MCF 10A (cell line): ENCODE results near the gene ARHGEF12. TPM values are rescaled to one million over a fixed set of nuclear protein-coding genes. Genes with fewer than 3 reads are reported as not detected.
A peak's percentile ranks its signal among the peaks of the same experiment; 100 is the strongest.

Experiments used
- BruUV-seq: library from RNA; stranded (reverse); fragments of 400-500 nt; replicated peaks from 2 replicates; lab custom pipeline; 2021; lab: Mats Ljungman, UMichigan
- CTCF ChIA-PET: fragments of 300-600 bp; sonication (Branson Sonifier 250); formaldehyde crosslinking; extraction: SDS; loops from one replicate; lab custom pipeline; 2021; ENCODE audit warnings: antibody characterized with exemption, inconsistent platforms; lab: Yijun Ruan, JAX
- POLR2A ChIA-PET: fragments of 300-600, 350-650 bp; sonication (Branson Sonifier 250); formaldehyde crosslinking; extraction: SDS; loops from one replicate; lab custom pipeline; 2020; ENCODE audit warnings: antibody characterized with exemption, inconsistent platforms; lab: Yijun Ruan, JAX
- DNase-seq: peaks from one replicate; pipeline ENCODE4 v3.0.0-alpha.2; 2018; ENCODE audit not compliant: unreplicated experiment
- H3K27ac Mint-ChIP-seq: one replicate; pipeline ENCODE4 v1.8.0; 2022; ENCODE audit warnings: mild to moderate bottlenecking, low read depth, mixed read lengths; ENCODE audit not compliant: unreplicated experiment
- H3K27me3 Mint-ChIP-seq: one replicate; pipeline ENCODE4 v1.8.0; 2022; ENCODE audit warnings: mixed read lengths; ENCODE audit not compliant: insufficient read depth, unreplicated experiment
- H3K36me3 Mint-ChIP-seq: one replicate; pipeline ENCODE4 v1.8.0; 2022; ENCODE audit warnings: mild to moderate bottlenecking, moderate library complexity, mixed read lengths; ENCODE audit not compliant: insufficient read depth, unreplicated experiment
- H3K4me1 Mint-ChIP-seq: one replicate; pipeline ENCODE4 v1.8.0; 2022; ENCODE audit warnings: mixed read lengths; ENCODE audit not compliant: insufficient read depth, unreplicated experiment
- H3K4me3 Mint-ChIP-seq: one replicate; pipeline ENCODE4 v1.8.0; 2022; ENCODE audit warnings: mild to moderate bottlenecking, moderate library complexity, mixed read lengths; ENCODE audit not compliant: unreplicated experiment
- H3K9me3 Mint-ChIP-seq: one replicate; pipeline ENCODE4 v1.8.0; 2022; ENCODE audit warnings: mixed read lengths; ENCODE audit not compliant: unreplicated experiment
- CTCF ChIP-seq: fragments of 200-600 bp; IDR thresholded peaks from one replicate; pipeline ENCODE4 v1.8.0; 2022; ENCODE audit warnings: antibody characterized with exemption, mild to moderate bottlenecking; ENCODE audit not compliant: unreplicated experiment
- intact Hi-C: fragments of 100-400 bp; cut with micrococcal nuclease; formaldehyde crosslinking; loops from 2 replicates; pipeline ENCODE4 v1.14.1; 2022
- total RNA-seq: library from RNA; stranded (reverse); gene quantifications from 2 replicates; pipeline ENCODE4 v1.2.3, GENCODE V29; 2022

The ARHGEF12 gene
- total RNA-seq, 1 experiment from 2014 or later, result 61.2 TPM

GRCh38 chr11:120400564-120401364, 64.6 kb downstream of the ARHGEF12 start:
- Mint-ChIP-seq H3K27ac (peak overlapping the region; percentile 80), H3K4me3 (peak overlapping the region; percentile 72), H3K4me1 (peaks cover 33% of the 10 kb centered on the region), H3K9me3 (peaks cover under 1% of the 10 kb centered on the region), H3K36me3 (no peaks in the 10 kb centered on the region), H3K27me3 (no peaks in the 10 kb centered on the region)
- intact Hi-C loops, result loop anchor here (1.0 kb wide), 2 partner anchors 32 to 63 kb away; no protein-coding TSS in a partner anchor
- TF ChIP-seq CTCF, result no peak
- ChIA-PET POLR2A (interaction anchor here (0.7 to 4.7 kb wide), 18 partner anchors 10 to 276 kb away, joined by 3 to 128 read pairs (median 11); partner anchors contain the start of gene ARHGEF12), CTCF (interaction anchor here (0.6 to 2.9 kb wide), 7 partner anchors 27 to 65 kb away, joined by 3 to 23 read pairs (median 6); partner anchors contain the start of gene ARHGEF12)
- no TSS peak for BruUV-seq
- DNase-seq, result peak; percentile 98

GRCh38 chr11:120401506-120401905, 65.3 kb downstream of the ARHGEF12 start:
- Mint-ChIP-seq H3K9me3 (no peaks in the 10 kb centered on the region), H3K4me1 (peaks cover 33% of the 10 kb centered on the region), H3K27ac (peak overlapping the region; percentile 80), H3K4me3 (peak overlapping the region; percentile 72), H3K27me3 (no peaks in the 10 kb centered on the region), H3K36me3 (no peaks in the 10 kb centered on the region)
- CTCF ChIA-PET, result interaction anchor here (0.6 to 2.9 kb wide), 6 partner anchors 27 to 65 kb away, joined by 3 to 23 read pairs (median 5); partner anchors contain the start of gene ARHGEF12
- BruUV-seq, result no TSS peak
- POLR2A ChIA-PET, result interaction anchor here (1.0 to 4.7 kb wide), 15 partner anchors 10 to 266 kb away, joined by 4 to 128 read pairs (median 13); partner anchors contain the start of gene ARHGEF12
- intact Hi-C loops, result loop anchor here (1.0 kb wide), 1 partner anchor 31 kb away; no protein-coding TSS in a partner anchor
- peak; percentile 51 for DNase-seq
- no peak for TF ChIP-seq CTCF

- Mint-ChIP-seq H3K4me1 (peaks cover 33% of the 10 kb centered on the region), H3K27ac (no peak overlapping the region), H3K9me3 (no peaks in the 10 kb centered on the region), H3K4me3 (no peak overlapping the region), H3K27me3 (no peaks in the 10 kb centered on the region), H3K36me3 (no peaks in the 10 kb centered on the region)
- no TSS peak for BruUV-seq
- TF ChIP-seq CTCF, result no peak
- POLR2A ChIA-PET, result interaction anchor here (0.6 to 3.9 kb wide), 10 partner anchors 9 to 69 kb away, joined by 3 to 27 read pairs (median 4); partner anchors contain the start of gene ARHGEF12
- CTCF ChIA-PET, result interaction anchor here (0.7 to 0.9 kb wide), 4 partner anchors 23 to 1250 kb away, joined by 3 to 4 read pairs (median 3); no protein-coding TSS in a partner anchor
- intact Hi-C loops, result no loop called here
- DNase-seq, result no peak
Observed at GRCh38 chr11:120403966-120404365, 67.8 kb downstream of the ARHGEF12 start.

- no peaks in the 10 kb centered on the region for H3K27me3 Mint-ChIP-seq
- no TSS peak for BruUV-seq
Observed at GRCh38 chr11:120404495-120404894, 68.3 kb downstream of the ARHGEF12 start.

More at GRCh38 chr11:120404495-120404894, 68.3 kb downstream of the ARHGEF12 start:
- H3K36me3 Mint-ChIP-seq, result peaks cover 2% of the 10 kb centered on the region
- no peak for TF ChIP-seq CTCF
- no peaks in the 10 kb centered on the region for H3K9me3 Mint-ChIP-seq
- intact Hi-C loops, result no loop called here
- no peak overlapping the region for H3K4me3 Mint-ChIP-seq
- CTCF ChIA-PET, result interaction anchor here (0.7 kb wide), 1 partner anchor 23 kb away, joined by 3 read pairs; no protein-coding TSS in a partner anchor
- peaks cover 29% of the 10 kb centered on the region for H3K4me1 Mint-ChIP-seq
- POLR2A ChIA-PET, result interaction anchor here (1.0 to 3.9 kb wide), 10 partner anchors 9 to 69 kb away, joined by 3 to 27 read pairs (median 5); partner anchors contain the start of gene ARHGEF12
- H3K27ac Mint-ChIP-seq, result no peak overlapping the region
- no peak for DNase-seq
